22Rv1 (cell line): Measurements from ENCODE around the gene TNFRSF18.
A peak's percentile ranks its signal among the peaks of the same experiment; 100 is the strongest.

Experiments
- H3K27ac ChIP-seq: fragments of 450-650 bp; 2 replicates; pipeline ENCODE4 v1.5.1; 2017
- CTCF ChIP-seq: fragments of 450-650 bp; IDR thresholded peaks from 2 replicates; pipeline ENCODE4 v1.5.1; 2017; ENCODE audit warnings: mild to moderate bottlenecking
- ZFX ChIP-seq: fragments of 450-650 bp; IDR thresholded peaks from 2 replicates; pipeline ENCODE4 v1.6.1; 2017; ENCODE audit warnings: antibody characterized with exemption, borderline replicate concordance

Gene TNFRSF18

GRCh38 chr1:1211541-1212441 lies 5.4 kb upstream of the TNFRSF18 start:
- no peak overlapping the region for H3K27ac ChIP-seq
- TF ChIP-seq ZFX (no peak), CTCF (no peak)

- H3K27ac ChIP-seq: no peak overlapping the region
- TF ChIP-seq ZFX: no peak
- no peak for TF ChIP-seq CTCF
These were observed 4.5 kb upstream of the TNFRSF18 start for GRCh38 chr1:1210726-1211540.

GRCh38 chr1:1208713-1209433 lies 2.5 kb upstream of the TNFRSF18 start:
- TF ChIP-seq CTCF: no peak
- TF ChIP-seq ZFX: no peak
- H3K27ac ChIP-seq: no peak overlapping the region

GRCh38 chr1:1207571-1207892 lies 1.1 kb upstream of the TNFRSF18 start:
- TF ChIP-seq ZFX (no peak), CTCF (no peak)
- no peak overlapping the region for H3K27ac ChIP-seq

GRCh38 chr1:1206966-1207531 lies 657 bp upstream of the TNFRSF18 start:
- H3K27ac ChIP-seq: no peak overlapping the region
- TF ChIP-seq ZFX: no peak
- peak; percentile 14; the same call in 1 of the 2 replicates for TF ChIP-seq CTCF

GRCh38 chr1:1205769-1206375 lies 520 bp downstream of the TNFRSF18 start:
- TF ChIP-seq ZFX (no peak), CTCF (no peak)
- H3K27ac ChIP-seq: peak overlapping the region; percentile 20; the same call in 1 of the 2 replicates
